ENCODE data around the gene CFAP20DC.

CFAP20DC gene

GRCh38 chr3:59082106-59082505, 32.3 kb upstream of the CFAP20DC start:
- no peak for DNase-seq (ENCODE audit: extremely low read depth, low read depth)
- TF ChIP-seq CTCF (IDR thresholded peaks at IDR 0.05; ENCODE audit: low read depth, low read length, missing control alignments) = no peak
- H3K4me3 ChIP-seq (replicated peaks; ENCODE audit: low read depth, low read length) = no peak overlapping the region

- H3K4me3 ChIP-seq (replicated peaks; ENCODE audit: low read depth, low read length) = no peak overlapping the region
- no peak for DNase-seq (ENCODE audit: extremely low read depth, low read depth)
- no peak for TF ChIP-seq CTCF (IDR thresholded peaks at IDR 0.05; ENCODE audit: low read depth, low read length, missing control alignments)
Observed at GRCh38 chr3:59081071-59081470, 31.2 kb upstream of the CFAP20DC start.

GRCh38 chr3:59079962-59080361, 30.1 kb upstream of the CFAP20DC start:
- no peak for TF ChIP-seq CTCF (IDR thresholded peaks at IDR 0.05; ENCODE audit: low read depth, low read length, missing control alignments)
- DNase-seq (ENCODE audit: extremely low read depth, low read depth) = no peak
- no peak overlapping the region for H3K4me3 ChIP-seq (replicated peaks; ENCODE audit: low read depth, low read length)

- DNase-seq (ENCODE audit: extremely low read depth, low read depth) = no peak
- TF ChIP-seq CTCF (IDR thresholded peaks at IDR 0.05; ENCODE audit: low read depth, low read length, missing control alignments) = no peak
- H3K4me3 ChIP-seq (replicated peaks; ENCODE audit: low read depth, low read length) = no peak overlapping the region
Observed at GRCh38 chr3:59074764-59075163, 24.9 kb upstream of the CFAP20DC start.

- TF ChIP-seq CTCF (IDR thresholded peaks at IDR 0.05; ENCODE audit: low read depth, low read length, missing control alignments) = no peak
- H3K4me3 ChIP-seq (replicated peaks; ENCODE audit: low read depth, low read length) = no peak overlapping the region
- no peak for DNase-seq (ENCODE audit: extremely low read depth, low read depth)
Observed at GRCh38 chr3:59072681-59073080, 22.9 kb upstream of the CFAP20DC start.

- no peak for TF ChIP-seq CTCF (IDR thresholded peaks at IDR 0.05; ENCODE audit: low read depth, low read length, missing control alignments)
- no peak for DNase-seq (ENCODE audit: extremely low read depth, low read depth)
- H3K4me3 ChIP-seq (replicated peaks; ENCODE audit: low read depth, low read length) = no peak overlapping the region
Observed at GRCh38 chr3:59069838-59070237, 20.0 kb upstream of the CFAP20DC start.

- DNase-seq (ENCODE audit: extremely low read depth, low read depth) = no peak
- H3K4me3 ChIP-seq (replicated peaks; ENCODE audit: low read depth, low read length) = no peak overlapping the region
- TF ChIP-seq CTCF (IDR thresholded peaks at IDR 0.05; ENCODE audit: low read depth, low read length, missing control alignments) = no peak
Observed at GRCh38 chr3:59065240-59065639, 15.4 kb upstream of the CFAP20DC start.
